Gastrocnemius medialis (tissue), 4 donors: ENCODE measurements around the gene PACS1. TPM values are rescaled to one million over a fixed set of nuclear protein-coding genes. Genes with fewer than 3 reads are reported as not detected.

Source experiments
- ATAC-seq, 2 donors: fragments of 150-250 bp; one replicate each; pipeline ENCODE4 v1.9.1; 2016
- DNase-seq, 2 donors: peaks; one replicate each; pipeline ENCODE4 v3.0.0-alpha.2; 2019
- H3K27ac ChIP-seq, 4 donors: fragments of 200-600 bp; sonication (generic); 1 replicate in 1 of 4; 2 replicates in 3 of 4; pipeline ENCODE4 v1.5.1; 2016 to 2018; ENCODE audit warnings: mild to moderate bottlenecking in 2 of 4, moderate library complexity in 1 of 4
- H3K27me3 ChIP-seq, 3 donors: fragments of 200-600 bp; sonication (generic) in 2 of 3; 1 replicate in 1 of 3; 2 replicates in 2 of 3; pipeline versions ENCODE4 v1.5.1 to v1.6.0; 2016 to 2019; ENCODE audit warnings: mild to moderate bottlenecking in 1 of 3, moderate library complexity in 1 of 3
- H3K36me3 ChIP-seq, 2 donors: fragments of 200-600 bp; sonication (generic) in 1 of 2; one replicate each; pipeline ENCODE4 v1.5.1; 2017 to 2018
- H3K4me1 ChIP-seq, 2 donors: fragments of 200-600 bp; sonication (generic) in 1 of 2; one replicate each; pipeline ENCODE4 v1.5.1; 2016 to 2017; ENCODE audit warnings: mild to moderate bottlenecking in 2 of 2
- H3K4me3 ChIP-seq, 4 donors: fragments of 200-600 bp; sonication (generic) in 3 of 4; 1 replicate in 1 of 4; 2 replicates in 3 of 4; pipeline ENCODE4 v1.5.1; 2016 to 2019; ENCODE audit warnings: mild to moderate bottlenecking in 2 of 4
- H3K9me3 ChIP-seq, 3 donors: fragments of 200-600 bp; sonication (generic) in 2 of 3; 1 replicate in 1 of 3; 2 replicates in 2 of 3; pipeline ENCODE4 v1.5.1; 2016 to 2019
- POLR2A ChIP-seq, 2 donors: fragments of 450-650 bp; IDR thresholded peaks; one replicate each; pipeline ENCODE4 v1.6.1; 2017; ENCODE audit warnings: antibody characterized with exemption in 2 of 2, mild to moderate bottlenecking in 2 of 2, moderate library complexity in 2 of 2
- in situ Hi-C, 4 donors: fragments of 200-750 bp; cut with MboI; loops; one replicate each; pipeline versions ENCODE4 v1.15.0 to v1.8.0; 2017; ENCODE audit warnings: low sequenced_read_pairs in 4 of 4
- intact Hi-C: fragments of 100-400 bp; cut with DNase I; formaldehyde crosslinking; loops from one replicate; pipeline ENCODE4 v1.15.1; 2023; ENCODE audit warnings: low total_unique reads
- total RNA-seq, 4 donors: library from RNA; depleted of rRNA; stranded (reverse); fragments of >200 nt; gene quantifications; one replicate each; pipeline versions ENCODE4 v1.1.0 to v1.2.3, GENCODE V29; 2016
- TF ChIP-seq, protein P1 (sequence below), 5 experiments: fragments of 450-650 bp in 3 of 5; fragments of 200-600 bp in 2 of 5; sonication (generic) in 2 of 5; IDR thresholded peaks in 4 of 5; conservative IDR thresholded peaks in 1 of 5; 1 replicate in 4 of 5; 2 replicates in 1 of 5; pipeline ENCODE4 v1.5.1; 2016 to 2019; ENCODE audit warnings: antibody characterized with exemption in 5 of 5, mild to moderate bottlenecking in 3 of 5, moderate library complexity in 3 of 5

PACS1 gene
- total RNA-seq, 4 donors from 2014 or later, result 6.6 to 20.4 (median 16.9) TPM

GRCh38 chr11:66216911-66217310 lies 146.8 kb downstream of the PACS1 start:
- Histone ChIP-seq H3K27ac (no peak overlapping the region), H3K9me3 (no peaks in the 10 kb centered on the region), H3K4me3 (no peak overlapping the region), H3K27me3 (no peaks in the 10 kb centered on the region), H3K36me3 (peaks cover 0 to 21% of the 10 kb centered on the region in 2 donors), H3K4me1 (no peaks in the 10 kb centered on the region)
- DNase-seq (no peak), ATAC-seq (no peak)
- TF ChIP-seq, protein P1, sequence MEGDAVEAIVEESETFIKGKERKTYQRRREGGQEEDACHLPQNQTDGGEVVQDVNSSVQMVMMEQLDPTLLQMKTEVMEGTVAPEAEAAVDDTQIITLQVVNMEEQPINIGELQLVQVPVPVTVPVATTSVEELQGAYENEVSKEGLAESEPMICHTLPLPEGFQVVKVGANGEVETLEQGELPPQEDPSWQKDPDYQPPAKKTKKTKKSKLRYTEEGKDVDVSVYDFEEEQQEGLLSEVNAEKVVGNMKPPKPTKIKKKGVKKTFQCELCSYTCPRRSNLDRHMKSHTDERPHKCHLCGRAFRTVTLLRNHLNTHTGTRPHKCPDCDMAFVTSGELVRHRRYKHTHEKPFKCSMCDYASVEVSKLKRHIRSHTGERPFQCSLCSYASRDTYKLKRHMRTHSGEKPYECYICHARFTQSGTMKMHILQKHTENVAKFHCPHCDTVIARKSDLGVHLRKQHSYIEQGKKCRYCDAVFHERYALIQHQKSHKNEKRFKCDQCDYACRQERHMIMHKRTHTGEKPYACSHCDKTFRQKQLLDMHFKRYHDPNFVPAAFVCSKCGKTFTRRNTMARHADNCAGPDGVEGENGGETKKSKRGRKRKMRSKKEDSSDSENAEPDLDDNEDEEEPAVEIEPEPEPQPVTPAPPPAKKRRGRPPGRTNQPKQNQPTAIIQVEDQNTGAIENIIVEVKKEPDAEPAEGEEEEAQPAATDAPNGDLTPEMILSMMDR (IDR thresholded peaks at IDR 0.05 in 4 of 5, conservative IDR thresholded peaks at IDR 0.05 in 1 of 5), result no peak
- no peak for TF ChIP-seq POLR2A (IDR thresholded peaks at IDR 0.05)
- in situ Hi-C loops, result no loop called here
- intact Hi-C loops, result no loop called here

GRCh38 chr11:66218036-66218435 lies 148.0 kb downstream of the PACS1 start:
- in situ Hi-C loops, result no loop called here
- ATAC-seq (no peak), DNase-seq (no peak)
- Histone ChIP-seq H3K27ac (no peak overlapping the region), H3K27me3 (no peaks in the 10 kb centered on the region), H3K4me1 (no peaks in the 10 kb centered on the region), H3K9me3 (no peaks in the 10 kb centered on the region), H3K36me3 (peaks cover 0 to 21% of the 10 kb centered on the region in 2 donors), H3K4me3 (no peak overlapping the region)
- TF ChIP-seq, protein P1 (IDR thresholded peaks at IDR 0.05 in 4 of 5, conservative IDR thresholded peaks at IDR 0.05 in 1 of 5), result no peak
- no peak for TF ChIP-seq POLR2A (IDR thresholded peaks at IDR 0.05)
- intact Hi-C loops, result no loop called here

GRCh38 chr11:66218846-66219620 lies 149.0 kb downstream of the PACS1 start:
- H3K27me3 ChIP-seq, result no peaks in the 10 kb centered on the region
- no peak overlapping the region for H3K4me3 ChIP-seq
- peaks cover 0 to 21% of the 10 kb centered on the region in 2 donors for H3K36me3 ChIP-seq
- H3K4me1 ChIP-seq, result no peaks in the 10 kb centered on the region
- H3K27ac ChIP-seq, result no peak overlapping the region
- DNase-seq, result no peak
- ATAC-seq, result no peak
- H3K9me3 ChIP-seq, result no peaks in the 10 kb centered on the region
- intact Hi-C loops (no loop called here), in situ Hi-C loops (no loop called here)
- TF ChIP-seq, protein P1 (IDR thresholded peaks at IDR 0.05 in 4 of 5, conservative IDR thresholded peaks at IDR 0.05 in 1 of 5), result no peak
- no peak for TF ChIP-seq POLR2A (IDR thresholded peaks at IDR 0.05)

- H3K9me3 ChIP-seq, result no peaks in the 10 kb centered on the region
- in situ Hi-C loops (loop anchor here in 1 of 4 donors (10.0 kb wide), 1 partner anchor 65 kb away; the partner anchor contains the start of gene YIF1A), intact Hi-C loops (no loop called here)
- H3K27ac ChIP-seq, result no peak overlapping the region
- DNase-seq, result no peak
- TF ChIP-seq, protein P1 (IDR thresholded peaks at IDR 0.05 in 4 of 5, conservative IDR thresholded peaks at IDR 0.05 in 1 of 5), result no peak
- no peak for TF ChIP-seq POLR2A (IDR thresholded peaks at IDR 0.05)
- ATAC-seq, result no peak
- no peak overlapping the region for H3K4me3 ChIP-seq
- H3K36me3 ChIP-seq, result peaks cover 0 to 30% of the 10 kb centered on the region in 2 donors
- H3K4me1 ChIP-seq, result no peaks in the 10 kb centered on the region
- H3K27me3 ChIP-seq, result no peaks in the 10 kb centered on the region
These were observed 149.9 kb downstream of the PACS1 start for GRCh38 chr11:66219846-66220565.
